Stimulated activated CD8-positive, alpha-beta memory T cell treated with anti-CD3 and anti-CD28 coated beads, Interleukin-15, amount 100 ng/mL, for 4 hours (primary cell): Measurements from ENCODE around the gene OR4P4.

Experiments
- DNase-seq, 2 donors: peaks; one replicate each; pipeline ENCODE4 v3.0.0-alpha.2; 2020; ENCODE audit warnings: low read depth in 2 of 2

The OR4P4 gene

GRCh38 chr11:55634813-55635212 lies at the start of gene OR4P4:
Gene OR4P4 (plus strand): TSS chr11:55635113.
- no peak for DNase-seq

- DNase-seq, result no peak
Observed at GRCh38 chr11:55607545-55607944, 27.4 kb upstream of the OR4P4 start, which contains the start of gene OR4C11. Gene OR4C11 (minus strand): TSS chr11:55607645. CDS start chr11:55604373, 3,272 bp downstream.

- DNase-seq, result no peak
Observed at GRCh38 chr11:55624531-55624930, 10.4 kb upstream of the OR4P4 start.

- DNase-seq, result no peak
Observed at GRCh38 chr11:55648027-55648426, 13.1 kb downstream of the OR4P4 start, which contains the start of gene OR4S2. Gene OR4S2 (plus strand): TSS chr11:55648327. CDS start chr11:55650904, 2,577 bp downstream.

GRCh38 chr11:55652560-55652959 lies 17.6 kb downstream of the OR4P4 start:
- DNase-seq, result no peak

- no peak for DNase-seq
Observed at GRCh38 chr11:55655096-55655495, 20.2 kb downstream of the OR4P4 start.

- DNase-seq, result no peak
Observed at GRCh38 chr11:55658031-55658573, 23.2 kb downstream of the OR4P4 start.

- no peak for DNase-seq
Observed at GRCh38 chr11:55658608-55659007, 23.7 kb downstream of the OR4P4 start.

- no peak for DNase-seq
Observed at GRCh38 chr11:55661901-55662300, 27.0 kb downstream of the OR4P4 start, which contains the start of gene OR4C6. Gene OR4C6 (plus strand): TSS chr11:55662201. CDS start chr11:55665167, 2,966 bp downstream.

- no peak for DNase-seq
Observed at GRCh38 chr11:55669376-55669775, 34.5 kb downstream of the OR4P4 start.

- DNase-seq, result no peak
Observed at GRCh38 chr11:55673860-55674259, 38.9 kb downstream of the OR4P4 start.
